ENCODE measurements around the gene TNFSF8. TPM values are rescaled to one million over a fixed set of nuclear protein-coding genes. Genes with fewer than 3 reads are reported as not detected.

TNFSF8 gene
- total RNA-seq, 1 experiment from 2014 or later = not detected

DNA sequence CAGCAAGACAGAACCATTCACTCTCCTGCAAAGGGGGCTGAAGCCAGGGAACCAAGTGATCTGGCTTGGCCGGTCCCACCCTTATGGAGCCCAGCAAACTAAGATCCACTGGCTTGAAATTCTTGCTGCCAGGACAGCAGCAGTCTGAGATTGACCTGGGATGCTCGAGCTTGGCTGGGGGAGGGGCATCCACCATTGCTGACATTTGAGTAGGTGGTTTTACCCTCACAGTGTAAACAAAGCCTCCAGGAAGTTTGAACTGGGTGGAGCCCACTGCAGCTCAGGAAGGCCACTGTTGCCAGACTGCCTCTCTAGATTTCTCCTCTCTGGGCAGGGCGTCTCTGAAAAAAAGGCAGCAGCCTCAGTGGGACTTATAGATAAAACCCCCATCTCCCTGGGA lies 60.5 kb downstream of the TNFSF8 start:
- H3K27me3 Mint-ChIP-seq (ENCODE audit: low read depth) = peaks cover 14% of the 10 kb centered on the region
- H3K4me3 Mint-ChIP-seq = no peak overlapping the region
- peaks cover 23% of the 10 kb centered on the region for H3K9me3 Mint-ChIP-seq
- ChIA-PET CTCF (interaction anchor here (1.1 to 1.5 kb wide), 2 partner anchors 37 to 217 kb away, joined by 4 to 6 read pairs; no protein-coding TSS in a partner anchor), POLR2A (interaction anchor here (0.6 kb wide), 1 partner anchor 69 kb away, joined by 4 read pairs; no protein-coding TSS in a partner anchor)
- peak; percentile 50; the same call in 1 of the 2 replicates for TF ChIP-seq FOXK1 (CRISPR knock-in tag; IDR thresholded peaks at IDR 0.05)
- no peak for TF ChIP-seq IRF1 (CRISPR knock-in tag; IDR thresholded peaks at IDR 0.05)
- TF ChIP-seq ZBTB43 (CRISPR knock-in tag; IDR thresholded peaks at IDR 0.05) = no peak
- TF ChIP-seq, protein P1, sequence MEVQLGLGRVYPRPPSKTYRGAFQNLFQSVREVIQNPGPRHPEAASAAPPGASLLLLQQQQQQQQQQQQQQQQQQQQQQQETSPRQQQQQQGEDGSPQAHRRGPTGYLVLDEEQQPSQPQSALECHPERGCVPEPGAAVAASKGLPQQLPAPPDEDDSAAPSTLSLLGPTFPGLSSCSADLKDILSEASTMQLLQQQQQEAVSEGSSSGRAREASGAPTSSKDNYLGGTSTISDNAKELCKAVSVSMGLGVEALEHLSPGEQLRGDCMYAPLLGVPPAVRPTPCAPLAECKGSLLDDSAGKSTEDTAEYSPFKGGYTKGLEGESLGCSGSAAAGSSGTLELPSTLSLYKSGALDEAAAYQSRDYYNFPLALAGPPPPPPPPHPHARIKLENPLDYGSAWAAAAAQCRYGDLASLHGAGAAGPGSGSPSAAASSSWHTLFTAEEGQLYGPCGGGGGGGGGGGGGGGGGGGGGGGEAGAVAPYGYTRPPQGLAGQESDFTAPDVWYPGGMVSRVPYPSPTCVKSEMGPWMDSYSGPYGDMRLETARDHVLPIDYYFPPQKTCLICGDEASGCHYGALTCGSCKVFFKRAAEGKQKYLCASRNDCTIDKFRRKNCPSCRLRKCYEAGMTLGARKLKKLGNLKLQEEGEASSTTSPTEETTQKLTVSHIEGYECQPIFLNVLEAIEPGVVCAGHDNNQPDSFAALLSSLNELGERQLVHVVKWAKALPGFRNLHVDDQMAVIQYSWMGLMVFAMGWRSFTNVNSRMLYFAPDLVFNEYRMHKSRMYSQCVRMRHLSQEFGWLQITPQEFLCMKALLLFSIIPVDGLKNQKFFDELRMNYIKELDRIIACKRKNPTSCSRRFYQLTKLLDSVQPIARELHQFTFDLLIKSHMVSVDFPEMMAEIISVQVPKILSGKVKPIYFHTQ (CRISPR knock-in tag; IDR thresholded peaks at IDR 0.05) = no peak
- no peak for TF ChIP-seq CREM (CRISPR knock-in tag; IDR thresholded peaks at IDR 0.05)
- no peak for TF ChIP-seq E2F5 (CRISPR knock-in tag; IDR thresholded peaks at IDR 0.05)
- no peak for TF ChIP-seq FOXJ3 (CRISPR knock-in tag; IDR thresholded peaks at IDR 0.05; ENCODE audit: borderline replicate concordance)
- ATAC-seq (peak; percentile 80), DNase-seq (ENCODE audit: low spot score) (peak; percentile 62)
- H3K4me1 Mint-ChIP-seq = peaks cover 19% of the 10 kb centered on the region
- H3K27ac Mint-ChIP-seq = no peak overlapping the region
- H3K36me3 Mint-ChIP-seq = peaks cover 10% of the 10 kb centered on the region

- no peak overlapping the region for H3K4me3 Mint-ChIP-seq
- peaks cover 21% of the 10 kb centered on the region for H3K9me3 Mint-ChIP-seq
- DNase-seq (ENCODE audit: low spot score) (no peak), ATAC-seq (no peak; the same call in 1 of the 2 replicates)
- H3K4me1 Mint-ChIP-seq = peaks cover 19% of the 10 kb centered on the region
- TF ChIP-seq, protein P1 (CRISPR knock-in tag; IDR thresholded peaks at IDR 0.05) = no peak
- no peak for TF ChIP-seq ZNF281 (CRISPR knock-in tag; IDR thresholded peaks at IDR 0.05)
- no peak for TF ChIP-seq ZNF425 (CRISPR knock-in tag; conservative IDR thresholded peaks at IDR 0.05)
- no peak for TF ChIP-seq ZNF263 (CRISPR knock-in tag; IDR thresholded peaks at IDR 0.05; ENCODE audit: low read depth)
- no peak for TF ChIP-seq ZBTB21 (CRISPR knock-in tag; IDR thresholded peaks at IDR 0.05; ENCODE audit: borderline replicate concordance)
- no peak for TF ChIP-seq TEAD4 (CRISPR knock-in tag; IDR thresholded peaks at IDR 0.05)
- TF ChIP-seq FOXK1 (CRISPR knock-in tag; IDR thresholded peaks at IDR 0.05) = no peak
- no peak for TF ChIP-seq SMAD4 (CRISPR knock-in tag; IDR thresholded peaks at IDR 0.05)
- no peak for TF ChIP-seq EMX1 (CRISPR knock-in tag; IDR thresholded peaks at IDR 0.05)
- TF ChIP-seq ZNF396 (CRISPR knock-in tag; IDR thresholded peaks at IDR 0.05; ENCODE audit: borderline replicate concordance) = no peak
- TF ChIP-seq E2F1 (CRISPR knock-in tag; IDR thresholded peaks at IDR 0.05) = no peak
- no peak overlapping the region for H3K27ac Mint-ChIP-seq
- H3K36me3 Mint-ChIP-seq = peaks cover 10% of the 10 kb centered on the region
- POLR2A ChIA-PET = no interaction called here
- H3K27me3 Mint-ChIP-seq (ENCODE audit: low read depth) = peaks cover 14% of the 10 kb centered on the region
- CTCF ChIA-PET = interaction anchor here (1.5 kb wide), 1 partner anchor 37 kb away, joined by 6 read pairs; no protein-coding TSS in a partner anchor
Observed at GRCh38 chr9:114869378-114869777, 61.0 kb downstream of the TNFSF8 start.

Data from WTC11 (cell line).